Fibroblast of gingiva (primary cell): ENCODE measurements around the gene SUGCT.
A peak's percentile ranks its signal among the peaks of the same experiment; 100 is the strongest.
"Not testable (repeated sequence)": the region's sequence is repeated elsewhere in the genome, so short reads cannot be mapped to it uniquely, and the experiment has no call there.

Experiments used
- DNase-seq: peaks from one replicate; pipeline ENCODE4 v3.0.0-alpha.2; 2011; ENCODE audit warnings: low read depth

Gene SUGCT

DNA sequence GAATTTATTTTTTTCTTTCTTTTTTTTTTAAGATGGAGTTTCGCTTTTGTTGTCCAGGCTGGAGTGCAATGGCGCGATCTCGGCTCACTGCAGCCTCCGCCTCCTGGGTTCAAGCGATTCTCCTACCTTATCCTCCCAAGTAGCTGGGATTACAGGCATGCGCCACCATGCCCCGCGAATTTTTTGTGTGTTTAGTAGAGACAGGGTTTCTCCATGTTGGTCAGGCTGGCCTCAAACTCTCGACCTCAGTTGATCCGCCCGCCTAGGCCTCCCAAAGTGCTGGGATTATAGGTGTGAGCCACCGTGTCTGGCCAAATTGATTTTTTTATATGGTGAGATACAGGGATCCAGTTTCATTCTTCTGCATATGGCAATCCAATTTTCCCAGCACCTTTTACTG, 5.1 kb downstream of the SUGCT start:
- not testable (repeated sequence) for DNase-seq

- DNase-seq = not testable (repeated sequence)
Observed at GRCh38 chr7:40141916-40142315, 7.1 kb downstream of the SUGCT start.

DNA sequence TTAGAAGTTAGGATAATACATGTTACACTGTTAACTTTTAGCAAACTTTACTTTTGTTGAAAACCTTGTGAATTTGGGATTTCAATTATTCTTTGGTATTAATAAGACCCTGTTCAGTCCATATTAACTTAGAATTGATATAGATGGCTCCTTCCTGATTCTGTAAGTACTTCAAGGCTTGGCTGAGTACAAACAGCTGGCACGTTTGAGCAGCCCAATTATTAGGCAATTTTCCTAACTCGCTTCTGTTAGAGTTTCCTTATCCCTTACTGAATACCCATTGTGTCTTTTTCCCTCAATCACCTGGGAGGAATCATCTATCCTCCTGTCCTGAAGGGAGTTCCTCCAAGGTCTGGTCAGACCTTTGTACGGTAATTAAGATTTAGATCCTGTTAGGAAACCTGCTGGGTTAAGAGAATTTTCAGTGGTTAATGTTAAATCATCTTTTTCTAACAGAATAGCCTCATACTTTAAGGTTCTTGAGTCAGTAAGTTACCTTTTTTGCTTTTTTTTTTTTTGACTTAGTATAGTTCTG, 10.9 kb downstream of the SUGCT start:
- DNase-seq = not testable (repeated sequence)

GRCh38 chr7:40147371-40148246, 12.8 kb downstream of the SUGCT start:
- no peak for DNase-seq

DNA sequence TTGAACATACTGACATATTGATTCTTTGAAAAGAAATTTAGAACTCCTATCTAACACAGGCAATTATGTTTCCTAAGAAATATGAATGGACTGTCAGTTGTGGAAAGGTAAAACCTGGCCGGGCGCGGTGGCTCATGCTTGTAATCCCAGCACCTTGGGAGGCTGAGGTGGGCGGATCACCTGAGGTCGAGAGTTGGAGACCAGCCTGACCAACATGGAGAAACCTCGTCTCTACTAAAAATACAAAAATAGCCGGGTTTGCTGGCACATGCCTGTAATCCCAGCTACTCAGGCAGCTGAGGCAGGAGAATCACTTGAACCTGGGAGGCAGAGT, 13.4 kb downstream of the SUGCT start:
- DNase-seq = not testable (repeated sequence)

GRCh38 chr7:40148671-40149070, 13.9 kb downstream of the SUGCT start:
- no peak for DNase-seq

GRCh38 chr7:40151504-40151903, 16.7 kb downstream of the SUGCT start:
- DNase-seq = no peak

DNA sequence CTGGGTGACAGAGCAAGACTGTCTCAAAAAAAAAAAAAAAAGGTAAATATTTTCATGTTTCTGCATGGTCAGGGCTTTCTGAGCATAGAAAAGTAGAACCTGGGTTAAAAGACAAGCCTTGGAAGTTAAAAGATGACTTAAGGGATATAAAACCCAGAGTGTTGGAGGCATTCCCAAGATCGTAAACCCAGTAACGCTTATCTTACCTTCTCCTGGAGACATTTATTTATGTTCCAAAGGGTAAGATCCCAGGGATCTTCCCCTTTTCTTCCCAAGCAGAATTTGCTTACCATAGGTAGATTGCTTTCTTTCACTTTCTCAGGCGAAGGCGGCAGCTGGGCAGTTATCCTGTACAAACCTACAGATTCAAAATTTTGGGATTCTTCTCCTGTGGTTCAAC, 22.2 kb downstream of the SUGCT start:
- DNase-seq = no peak

- no peak for DNase-seq
Observed at GRCh38 chr7:40162516-40162915, 27.7 kb downstream of the SUGCT start.

DNA sequence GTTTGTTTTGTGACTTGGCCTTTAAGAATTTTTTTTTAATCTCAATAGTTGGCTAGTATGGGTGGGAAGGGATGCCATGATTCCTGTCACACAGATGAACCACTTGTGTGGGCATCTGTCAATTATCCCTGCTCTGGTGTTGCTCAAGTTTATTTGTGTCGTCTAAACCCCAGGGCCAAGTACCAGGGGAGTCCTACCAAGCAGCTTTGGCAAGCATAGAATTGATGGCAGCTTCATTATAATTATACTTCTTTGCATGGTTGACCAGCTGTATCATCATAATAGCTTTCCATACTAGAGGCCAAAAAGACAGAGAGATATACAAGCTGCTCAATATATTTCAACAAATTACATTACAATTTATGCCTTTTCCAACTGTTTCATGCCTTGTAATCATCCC, 30.4 kb downstream of the SUGCT start:
- no peak for DNase-seq

GRCh38 chr7:40167291-40167690, 32.5 kb downstream of the SUGCT start:
- no peak for DNase-seq

GRCh38 chr7:40168266-40168665, 33.5 kb downstream of the SUGCT start:
- not testable (repeated sequence) for DNase-seq

GRCh38 chr7:40173121-40173520, 38.3 kb downstream of the SUGCT start:
- not testable (repeated sequence) for DNase-seq

GRCh38 chr7:40175256-40175655, 40.5 kb downstream of the SUGCT start:
- DNase-seq = not testable (repeated sequence)

DNA sequence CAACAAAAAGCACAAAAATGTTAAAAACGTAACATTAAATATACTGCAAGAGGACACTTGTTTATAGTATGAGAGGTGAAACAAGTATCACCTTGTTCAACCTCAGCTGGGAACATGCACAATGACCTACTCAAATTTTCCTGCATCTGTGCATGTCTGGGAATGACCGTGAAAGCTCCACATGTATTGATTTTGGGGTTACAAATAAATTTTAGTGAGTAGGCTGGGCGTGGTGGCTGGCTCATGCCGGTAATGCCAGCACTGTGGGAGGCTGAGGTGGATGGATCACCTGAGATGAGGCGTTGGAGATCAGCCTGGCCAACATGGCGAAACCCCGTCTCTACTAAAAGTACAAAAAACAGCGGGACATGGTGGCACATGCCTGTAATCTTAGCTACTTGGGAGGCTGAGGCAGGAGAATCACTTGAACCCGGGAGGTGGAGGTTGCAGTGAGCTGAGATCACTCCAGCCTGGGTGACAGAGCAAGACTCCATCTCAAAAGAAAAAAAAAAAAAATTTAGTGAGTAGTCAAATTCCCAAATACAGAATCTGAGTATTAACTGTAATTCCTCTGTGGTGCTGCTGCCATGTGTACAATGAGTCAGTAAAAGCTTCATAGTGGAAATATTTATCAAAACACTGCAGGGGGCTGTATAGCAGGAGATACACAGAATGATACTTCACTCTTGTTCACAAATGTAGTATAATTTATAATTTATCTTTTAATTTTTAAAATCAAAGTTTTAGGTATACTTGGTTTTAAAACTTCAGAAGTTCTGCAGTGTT, 41.1 kb downstream of the SUGCT start:
- DNase-seq = peak; percentile 11

DNA sequence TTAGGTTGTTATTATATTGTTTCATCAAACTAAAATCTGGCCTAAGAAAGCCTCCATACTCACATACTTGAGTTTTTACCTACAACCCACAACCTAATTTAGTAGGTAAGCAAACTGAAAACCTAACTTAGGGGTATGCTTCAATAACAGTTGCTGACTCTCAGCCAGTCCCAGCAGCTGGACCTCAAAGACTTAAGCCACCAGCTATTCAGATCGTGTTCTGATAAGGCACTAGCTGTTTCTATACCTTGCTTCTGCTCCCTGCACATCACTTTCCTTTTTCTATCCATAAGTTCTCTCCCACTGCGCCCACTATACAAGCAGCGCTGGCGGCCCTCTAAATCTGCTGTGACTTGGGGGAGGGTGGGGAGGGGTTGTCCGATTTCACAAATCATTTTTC, 42.3 kb downstream of the SUGCT start:
- DNase-seq = no peak

GRCh38 chr7:40182452-40182851, 47.6 kb downstream of the SUGCT start:
- no peak for DNase-seq

DNA sequence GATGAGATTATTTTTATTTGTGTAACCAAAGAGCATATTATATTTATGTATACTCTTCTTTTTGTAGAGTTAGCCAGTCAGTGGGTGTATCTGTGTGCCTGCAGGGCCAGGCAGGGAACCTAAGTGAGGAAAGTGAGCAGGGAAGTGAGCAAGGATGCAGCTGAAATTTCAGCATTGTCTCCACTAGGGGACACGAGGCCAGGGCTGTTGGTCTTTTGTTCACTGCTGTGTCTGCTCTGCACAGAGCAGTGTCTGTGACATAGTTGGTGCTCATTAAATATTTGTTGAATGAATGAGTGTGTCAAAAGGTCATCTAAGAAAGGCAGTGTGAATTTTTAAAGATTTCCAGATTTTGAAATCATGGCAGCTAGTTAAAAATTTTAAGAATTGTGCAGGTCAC, 51.8 kb downstream of the SUGCT start:
- DNase-seq = no peak

DNA sequence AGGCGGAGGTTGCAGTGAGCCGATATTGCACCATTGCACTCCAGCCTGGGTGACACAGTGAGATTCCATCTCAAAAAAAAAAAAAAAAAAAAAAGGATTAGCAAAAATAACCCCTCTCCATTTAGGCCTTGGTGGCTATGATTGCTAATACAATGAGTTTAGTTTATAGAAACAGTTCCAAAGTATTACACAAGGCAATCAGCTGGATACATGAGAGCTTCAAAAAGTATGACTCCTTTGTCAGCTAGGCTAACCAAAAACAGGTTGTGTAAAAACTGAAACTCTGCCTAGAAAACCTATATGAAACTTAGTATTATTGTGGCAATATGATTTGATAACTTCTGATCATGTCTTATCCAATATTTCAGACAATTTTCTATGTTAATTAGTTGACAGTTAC, 57.2 kb downstream of the SUGCT start:
- DNase-seq = peak; percentile 94

DNA sequence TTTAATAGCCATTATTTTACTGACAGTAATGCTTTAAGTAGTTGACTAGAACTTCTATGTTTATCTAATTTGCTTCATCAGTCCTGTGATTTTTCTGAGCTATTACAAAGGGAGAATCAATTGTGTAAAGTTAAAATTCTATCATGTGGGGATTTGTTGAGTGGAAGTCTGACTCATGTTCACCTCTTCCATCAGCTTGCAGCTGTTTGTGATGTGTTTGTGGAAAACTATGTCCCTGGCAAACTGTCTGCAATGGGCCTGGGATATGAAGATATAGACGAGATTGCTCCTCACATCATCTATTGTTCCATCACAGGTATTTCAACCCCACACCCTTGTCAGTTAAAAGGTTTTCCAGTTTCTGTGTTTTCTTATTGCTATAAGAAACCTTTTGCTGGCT, 59.9 kb downstream of the SUGCT start:
- peak; percentile 85 for DNase-seq

DNA sequence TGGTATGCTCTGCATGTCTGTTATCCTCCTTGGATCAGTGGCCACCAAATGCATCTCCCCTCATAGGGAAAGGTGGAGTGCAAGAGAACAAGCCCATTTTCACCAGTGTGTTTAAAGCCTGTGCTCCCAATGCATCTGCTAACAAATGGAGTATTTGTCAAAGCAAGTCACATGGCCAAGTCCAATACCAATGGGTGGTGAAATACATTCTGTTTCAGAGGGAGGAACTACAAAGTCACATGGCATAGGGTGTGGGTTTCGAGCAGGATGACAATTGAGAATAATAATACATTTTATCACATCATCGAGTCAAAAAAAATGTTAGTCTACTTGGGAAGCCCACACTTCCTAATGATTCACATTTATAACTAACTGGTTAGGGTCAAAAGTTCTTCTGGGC, 62.7 kb downstream of the SUGCT start:
- DNase-seq = no peak

DNA sequence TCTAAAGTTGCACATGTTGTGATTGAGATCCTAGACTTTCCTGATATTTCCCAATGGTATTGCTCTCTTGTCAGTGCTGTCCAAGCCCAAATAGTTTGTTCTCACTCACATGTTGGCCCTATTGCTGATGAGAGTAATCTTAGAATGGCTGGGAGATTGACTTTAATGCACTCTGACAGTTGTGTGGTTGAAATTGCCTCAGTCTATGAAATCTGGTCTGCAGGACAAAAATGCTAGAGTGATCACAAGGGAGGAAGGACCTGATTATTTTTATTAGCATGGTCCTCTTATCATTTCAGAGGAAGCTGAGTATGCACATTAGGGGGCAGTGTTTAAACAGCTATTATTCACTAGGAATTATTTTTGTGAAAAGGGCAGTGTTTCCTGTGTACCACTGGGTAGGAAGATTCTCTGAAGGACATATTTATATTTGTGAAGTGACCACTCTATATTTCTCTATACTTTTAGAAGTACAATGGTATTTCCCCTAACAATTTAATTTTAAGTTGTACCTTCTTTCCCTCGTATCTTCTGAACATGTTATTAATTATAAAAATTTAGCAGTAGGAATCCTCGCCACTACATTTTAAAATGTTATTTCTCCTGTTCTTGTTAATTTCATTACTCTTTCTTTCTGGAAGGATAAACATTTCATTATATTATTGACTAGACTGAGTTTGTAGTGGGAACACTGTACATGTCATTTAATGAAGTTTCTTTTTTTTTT, 64.4 kb downstream of the SUGCT start:
- DNase-seq = peak; percentile 99
